IPS-15b (cell line): ENCODE results near the gene GGT6.

ENCODE experiments used
- H3K27me3 ChIP-seq: one replicate; pipeline ENCODE4 v1.6.1; 2013; ENCODE audit warnings: low read length; ENCODE audit not compliant: control insufficient read depth, insufficient read depth
- H3K36me3 ChIP-seq: one replicate; pipeline ENCODE4 v1.6.1; 2013; ENCODE audit warnings: low read length; ENCODE audit not compliant: control insufficient read depth, insufficient read depth
- H3K4me1 ChIP-seq: one replicate; pipeline ENCODE4 v1.6.1; 2013; ENCODE audit warnings: mild to moderate bottlenecking, low read length; ENCODE audit not compliant: control insufficient read depth, insufficient read depth
- H3K4me3 ChIP-seq: one replicate; pipeline ENCODE4 v1.5.1; 2013; ENCODE audit warnings: low read depth, low read length
- H3K9ac ChIP-seq: one replicate; pipeline ENCODE4 v1.6.1; 2013; ENCODE audit warnings: low read depth, mild to moderate bottlenecking, low read length
- H3K9me3 ChIP-seq: one replicate; pipeline ENCODE4 v1.6.1; 2013; ENCODE audit warnings: mild to moderate bottlenecking, low read length; ENCODE audit not compliant: control insufficient read depth, insufficient read depth

GGT6 gene

GRCh38 chr17:4533523-4534504 lies 26.6 kb downstream of the GGT6 start:
- peaks cover 2% of the 10 kb centered on the region for H3K4me1 ChIP-seq
- H3K9me3 ChIP-seq, result no peaks in the 10 kb centered on the region
- no peak overlapping the region for H3K9ac ChIP-seq
- peaks cover 14% of the 10 kb centered on the region for H3K36me3 ChIP-seq
- H3K4me3 ChIP-seq, result no peak overlapping the region
- H3K27me3 ChIP-seq, result no peaks in the 10 kb centered on the region

- Histone ChIP-seq H3K4me3 (no peak overlapping the region), H3K4me1 (peaks cover 2% of the 10 kb centered on the region), H3K9me3 (no peaks in the 10 kb centered on the region), H3K36me3 (peaks cover 7% of the 10 kb centered on the region), H3K27me3 (no peaks in the 10 kb centered on the region), H3K9ac (no peak overlapping the region)
These were observed 27.4 kb downstream of the GGT6 start for GRCh38 chr17:4532860-4533522.

- H3K4me3 ChIP-seq, result no peak overlapping the region
- H3K9me3 ChIP-seq, result no peaks in the 10 kb centered on the region
- H3K4me1 ChIP-seq, result peaks cover 2% of the 10 kb centered on the region
- H3K27me3 ChIP-seq, result peaks cover 3% of the 10 kb centered on the region
- no peak overlapping the region for H3K9ac ChIP-seq
- no peaks in the 10 kb centered on the region for H3K36me3 ChIP-seq
These were observed 28.2 kb downstream of the GGT6 start for GRCh38 chr17:4531988-4532736.

GRCh38 chr17:4530799-4531730 lies 29.3 kb downstream of the GGT6 start:
- Histone ChIP-seq H3K4me3 (no peak overlapping the region), H3K9me3 (no peaks in the 10 kb centered on the region), H3K9ac (no peak overlapping the region), H3K36me3 (no peaks in the 10 kb centered on the region), H3K27me3 (peaks cover 5% of the 10 kb centered on the region), H3K4me1 (no peaks in the 10 kb centered on the region)

GRCh38 chr17:4529533-4530152 lies 30.7 kb downstream of the GGT6 start:
- no peaks in the 10 kb centered on the region for H3K36me3 ChIP-seq
- no peak overlapping the region for H3K4me3 ChIP-seq
- no peaks in the 10 kb centered on the region for H3K9me3 ChIP-seq
- H3K27me3 ChIP-seq, result peaks cover 5% of the 10 kb centered on the region
- no peaks in the 10 kb centered on the region for H3K4me1 ChIP-seq
- H3K9ac ChIP-seq, result no peak overlapping the region

GRCh38 chr17:4527566-4528125 lies 32.7 kb downstream of the GGT6 start:
- no peaks in the 10 kb centered on the region for H3K9me3 ChIP-seq
- no peaks in the 10 kb centered on the region for H3K36me3 ChIP-seq
- no peak overlapping the region for H3K9ac ChIP-seq
- H3K4me3 ChIP-seq, result no peak overlapping the region
- no peaks in the 10 kb centered on the region for H3K4me1 ChIP-seq
- peaks cover 5% of the 10 kb centered on the region for H3K27me3 ChIP-seq

GRCh38 chr17:4527134-4527533 lies 33.2 kb downstream of the GGT6 start:
- H3K9me3 ChIP-seq, result no peaks in the 10 kb centered on the region
- no peak overlapping the region for H3K4me3 ChIP-seq
- no peak overlapping the region for H3K9ac ChIP-seq
- no peaks in the 10 kb centered on the region for H3K36me3 ChIP-seq
- peaks cover 5% of the 10 kb centered on the region for H3K27me3 ChIP-seq
- H3K4me1 ChIP-seq, result no peaks in the 10 kb centered on the region

GRCh38 chr17:4525691-4526397 lies 34.5 kb downstream of the GGT6 start:
- Histone ChIP-seq H3K36me3 (no peaks in the 10 kb centered on the region), H3K4me3 (no peak overlapping the region), H3K9ac (no peak overlapping the region), H3K4me1 (no peaks in the 10 kb centered on the region), H3K9me3 (no peaks in the 10 kb centered on the region), H3K27me3 (peaks cover 5% of the 10 kb centered on the region)

GRCh38 chr17:4523946-4524345 lies 36.4 kb downstream of the GGT6 start:
- Histone ChIP-seq H3K9ac (no peak overlapping the region), H3K4me1 (no peaks in the 10 kb centered on the region), H3K4me3 (no peak overlapping the region), H3K27me3 (peaks cover 5% of the 10 kb centered on the region), H3K9me3 (no peaks in the 10 kb centered on the region), H3K36me3 (no peaks in the 10 kb centered on the region)

GRCh38 chr17:4522661-4523060 lies 37.7 kb downstream of the GGT6 start:
- H3K27me3 ChIP-seq, result peaks cover 5% of the 10 kb centered on the region

More at GRCh38 chr17:4522661-4523060, 37.7 kb downstream of the GGT6 start:
- no peak overlapping the region for H3K9ac ChIP-seq
- no peaks in the 10 kb centered on the region for H3K4me1 ChIP-seq
- H3K4me3 ChIP-seq, result no peak overlapping the region
- H3K9me3 ChIP-seq, result no peaks in the 10 kb centered on the region
- H3K36me3 ChIP-seq, result no peaks in the 10 kb centered on the region
